DMS114 treated with DMSO at 0.1 percent for 48 hours (cell line): ENCODE results near the gene KLK5.

Experiments used
- DNase-seq: peaks from one replicate; lab custom pipeline; 2025; ENCODE audit not compliant: unreplicated experiment; lab: John Stamatoyannopoulos, UW

Gene KLK5

GRCh38 chr19:50969413-50969760, 16.5 kb upstream of the KLK5 start, which contains the start of gene KLK6:
KLK6 (minus strand) TSS chr19:50969591; CDS start chr19:50968104, 1,487 bp downstream.
- DNase-seq: no peak

DNA sequence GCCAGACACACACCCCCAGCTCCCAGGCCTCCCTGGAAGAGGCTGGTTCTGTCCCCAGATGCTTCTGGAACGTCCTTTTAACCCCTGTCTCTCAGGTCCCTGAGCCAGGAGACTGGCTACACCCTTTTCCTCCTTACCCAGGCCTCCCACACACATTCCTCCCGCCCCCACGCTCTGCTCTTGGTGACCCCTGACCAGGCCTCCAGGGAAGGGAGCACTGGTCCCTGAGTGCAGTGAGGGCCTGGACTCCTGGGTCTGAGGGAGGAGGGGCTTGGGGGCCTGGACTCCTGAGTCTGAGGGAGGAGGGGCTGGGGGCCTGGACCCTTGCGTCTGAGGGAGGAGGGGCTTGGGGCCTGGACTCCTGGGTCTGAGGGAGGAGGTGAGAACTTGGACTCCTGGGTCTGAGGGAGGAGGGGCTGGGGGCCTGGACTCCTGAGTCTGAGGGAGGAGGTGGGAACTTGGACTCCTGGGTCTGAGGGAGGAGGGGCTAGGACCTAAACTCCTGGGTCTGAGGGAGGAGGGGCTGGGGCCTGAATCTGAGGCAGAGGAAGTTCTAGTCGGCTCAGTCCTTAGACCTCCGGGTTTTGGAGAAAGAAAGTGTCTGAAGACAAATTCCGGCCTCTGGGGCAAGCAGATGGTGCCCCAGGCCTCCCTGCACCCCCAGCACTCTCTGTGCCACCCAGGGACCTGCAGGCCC, 16.0 kb upstream of the KLK5 start:
- no peak for DNase-seq

GRCh38 chr19:50967929-50968715, 15.3 kb upstream of the KLK5 start:
- no peak for DNase-seq

- DNase-seq: no peak
Observed at GRCh38 chr19:50964266-50964665, 11.4 kb upstream of the KLK5 start.

DNA sequence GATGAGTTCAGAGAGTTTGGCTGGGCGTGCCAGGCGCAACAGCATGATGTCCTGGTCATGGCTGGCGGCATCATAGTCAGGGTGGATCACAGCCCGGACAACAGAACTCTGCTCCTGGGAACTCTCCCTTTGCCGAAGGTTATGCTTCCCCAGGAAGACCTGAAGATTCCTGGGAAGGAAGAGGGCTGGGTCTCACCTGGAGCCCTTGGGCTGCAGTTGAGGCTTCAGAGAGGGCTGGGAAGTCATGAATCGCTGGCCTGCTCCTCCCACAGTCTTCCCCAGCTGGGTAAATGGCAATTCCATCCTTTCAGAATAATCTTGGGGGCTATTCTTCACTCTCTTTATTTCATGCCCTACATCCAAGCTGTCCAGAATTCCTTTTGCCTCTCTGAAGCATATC, 10.5 kb upstream of the KLK5 start:
- DNase-seq: no peak

DNA sequence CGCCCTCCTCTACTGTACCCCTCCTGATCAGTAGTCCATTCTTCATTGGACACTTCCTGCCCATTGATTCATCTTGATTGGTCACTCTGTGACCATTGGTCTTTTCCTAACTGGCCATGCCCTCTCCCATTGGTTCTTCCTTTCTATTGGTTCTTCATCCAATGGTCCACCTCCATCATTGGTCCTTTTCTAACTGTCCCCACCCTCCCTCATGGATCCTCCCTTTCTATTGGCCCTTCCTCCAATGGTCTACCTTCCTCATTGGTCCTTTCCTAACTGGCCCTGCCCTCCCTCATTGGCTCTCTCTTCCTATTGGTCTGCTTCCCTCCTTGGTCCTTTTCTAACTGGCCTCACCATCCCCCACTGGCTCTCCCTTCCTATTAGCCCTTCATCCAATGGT, 9.4 kb upstream of the KLK5 start:
- DNase-seq: no peak

DNA sequence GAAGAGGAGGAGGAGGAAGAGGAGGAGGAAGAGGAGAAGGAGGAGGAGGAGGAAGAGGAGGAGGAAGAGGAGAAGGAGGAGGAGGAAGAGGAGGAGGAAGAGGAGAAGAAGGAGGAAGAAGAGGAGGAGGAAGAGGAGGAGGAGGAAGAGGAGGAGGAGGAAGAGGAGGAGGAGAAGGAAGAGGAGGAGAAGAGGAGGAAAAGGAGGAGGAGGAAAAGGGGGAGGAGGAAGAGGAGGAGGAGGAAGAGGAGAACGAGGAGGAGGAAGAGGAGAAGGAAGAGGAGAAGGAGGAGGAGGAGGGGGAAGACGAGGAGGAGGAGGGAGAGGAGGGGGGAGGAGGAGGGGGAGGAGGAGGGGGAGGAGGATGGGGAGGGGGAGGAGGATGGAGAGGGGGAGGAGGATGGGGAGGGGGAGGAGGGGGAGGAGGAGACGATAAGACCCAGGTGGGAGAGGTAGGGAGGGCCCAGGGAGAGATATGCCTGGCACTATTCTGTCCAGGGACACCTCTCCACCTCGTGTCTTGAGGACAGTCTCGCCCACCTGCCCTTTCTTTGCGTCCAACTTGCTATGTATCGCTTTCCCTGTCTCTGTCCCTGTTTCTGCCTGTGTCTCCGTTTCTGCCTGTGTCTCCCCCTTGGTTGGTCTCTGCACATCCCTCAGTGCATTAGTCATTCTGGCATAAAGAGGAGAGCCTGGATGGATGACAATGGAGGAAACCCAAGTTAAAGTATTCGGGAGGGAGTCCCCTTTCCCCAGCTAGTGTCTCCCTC, 7.1 kb upstream of the KLK5 start:
- no peak for DNase-seq

GRCh38 chr19:50957587-50957986, 4.7 kb upstream of the KLK5 start:
- DNase-seq: no peak

DNA sequence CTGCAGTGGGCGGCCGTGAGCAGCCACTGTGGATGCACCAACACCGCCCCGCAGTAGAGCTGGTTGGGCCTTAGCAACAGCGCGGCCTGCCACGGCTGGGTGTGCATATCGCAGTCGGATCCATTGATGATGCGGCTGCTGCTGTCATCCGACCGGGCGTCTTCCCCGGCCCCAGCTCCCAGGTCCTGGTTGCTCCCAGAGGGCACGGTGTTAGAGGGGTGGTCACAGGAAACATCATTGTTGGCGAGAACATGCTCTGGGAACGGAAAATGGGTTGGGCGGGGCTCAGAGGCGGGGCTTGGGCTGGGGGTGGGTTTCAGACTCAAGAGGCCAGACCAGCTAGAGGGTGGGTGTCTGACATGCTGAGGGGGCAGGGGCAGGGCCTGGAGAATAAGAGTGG, 3.0 kb downstream of the KLK5 start:
- DNase-seq: no peak

- DNase-seq: no peak
Observed at GRCh38 chr19:50947123-50947522, 5.7 kb downstream of the KLK5 start.

DNA sequence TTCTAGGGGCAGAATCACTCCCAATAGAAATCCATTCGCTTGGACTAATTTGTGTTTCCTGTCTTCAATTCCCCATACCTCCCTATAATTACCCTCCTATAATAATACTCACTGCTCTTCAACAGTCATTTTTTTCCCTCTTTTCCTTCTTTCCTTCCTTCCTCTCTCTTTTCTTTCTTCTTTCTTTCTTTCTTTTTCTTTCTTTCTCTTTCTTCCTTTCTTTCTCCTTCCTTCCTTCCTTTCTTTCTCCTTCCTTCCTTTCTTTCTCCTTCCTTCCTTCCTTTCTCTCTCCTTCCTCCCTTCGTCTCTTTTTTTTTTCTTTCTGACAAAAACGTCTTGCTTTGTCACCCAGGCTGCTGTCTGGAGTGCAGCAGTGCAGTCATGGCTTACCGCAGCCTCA, 8.0 kb downstream of the KLK5 start:
- no peak for DNase-seq

- DNase-seq: no peak
Observed at GRCh38 chr19:50943074-50943828, 9.6 kb downstream of the KLK5 start.

DNA sequence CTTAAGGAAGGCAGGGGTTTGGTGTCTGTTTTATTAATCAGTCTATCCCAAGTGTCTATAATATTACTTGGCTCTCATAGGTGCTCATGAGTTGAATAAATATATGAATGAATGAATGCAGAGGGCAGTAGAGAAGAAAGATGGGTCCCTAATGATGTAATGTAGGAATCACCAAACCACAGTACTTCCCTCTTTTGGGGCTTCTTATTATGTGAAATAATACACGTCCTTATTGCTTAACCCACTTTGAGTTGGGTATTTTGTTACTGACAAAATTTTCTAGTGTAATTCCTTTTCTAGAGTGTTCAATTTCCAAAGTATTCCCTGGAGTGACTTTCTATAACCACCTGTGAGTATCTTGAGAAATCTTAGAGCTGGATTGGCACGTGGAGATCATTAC, 13.2 kb downstream of the KLK5 start:
- DNase-seq: no peak

DNA sequence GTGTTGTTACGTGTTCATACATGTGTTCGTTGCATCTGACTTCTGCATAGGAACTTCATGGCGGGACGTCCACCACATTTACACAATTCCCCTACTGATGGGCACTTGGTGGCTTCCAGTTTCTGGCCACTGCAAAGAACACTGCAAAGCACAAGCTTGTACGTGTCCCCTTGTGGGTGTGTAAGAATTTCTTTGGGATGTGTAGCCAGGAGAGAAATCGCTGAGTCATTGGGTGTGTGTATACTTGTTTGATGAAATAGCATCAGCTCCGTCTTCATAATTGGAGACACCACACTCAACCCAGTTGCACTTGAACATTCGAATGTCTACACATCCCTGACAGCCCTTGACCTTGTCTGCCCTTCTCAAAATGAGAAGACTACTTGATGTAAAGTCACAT, 19.2 kb downstream of the KLK5 start:
- DNase-seq: no peak

GRCh38 chr19:50932690-50933083, 20.2 kb downstream of the KLK5 start:
- no peak for DNase-seq

DNA sequence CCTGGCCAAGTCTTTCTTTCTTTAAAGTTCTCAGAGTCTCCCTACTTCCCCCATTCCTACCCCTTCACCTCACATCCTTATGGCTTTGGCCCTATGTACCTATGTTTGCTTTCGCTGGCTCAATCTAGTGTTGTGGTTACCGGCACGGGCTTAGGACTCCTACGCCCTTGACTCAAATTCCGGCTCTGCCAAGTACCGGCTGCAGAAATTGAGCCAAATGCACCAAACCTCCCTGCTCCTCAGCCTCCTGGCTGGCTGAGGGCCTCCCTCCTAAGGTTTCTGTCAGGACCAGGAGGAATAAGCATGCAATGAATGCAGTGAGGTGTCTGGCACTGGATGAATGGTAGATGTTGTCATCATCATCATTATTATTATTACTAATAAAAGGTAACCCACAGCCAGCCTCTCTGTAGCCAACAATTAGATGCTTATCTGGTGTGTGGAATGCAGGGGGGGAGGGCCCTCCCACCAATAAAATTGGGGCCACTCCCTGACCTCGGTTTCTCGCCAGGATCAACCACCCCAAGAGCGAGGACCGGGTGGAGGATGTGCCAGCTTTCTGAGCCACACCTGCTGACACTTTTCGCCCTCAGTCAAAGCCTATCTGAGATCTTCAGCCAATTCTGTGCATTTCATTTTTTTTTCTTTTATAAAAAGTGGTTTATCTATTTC, 20.7 kb downstream of the KLK5 start:
- no peak for DNase-seq

- no peak for DNase-seq
Observed at GRCh38 chr19:50931023-50931422, 21.8 kb downstream of the KLK5 start.

GRCh38 chr19:50928831-50929230, 24.0 kb downstream of the KLK5 start:
- DNase-seq: no peak

GRCh38 chr19:50926144-50926543, 26.7 kb downstream of the KLK5 start:
- DNase-seq: no peak

DNA sequence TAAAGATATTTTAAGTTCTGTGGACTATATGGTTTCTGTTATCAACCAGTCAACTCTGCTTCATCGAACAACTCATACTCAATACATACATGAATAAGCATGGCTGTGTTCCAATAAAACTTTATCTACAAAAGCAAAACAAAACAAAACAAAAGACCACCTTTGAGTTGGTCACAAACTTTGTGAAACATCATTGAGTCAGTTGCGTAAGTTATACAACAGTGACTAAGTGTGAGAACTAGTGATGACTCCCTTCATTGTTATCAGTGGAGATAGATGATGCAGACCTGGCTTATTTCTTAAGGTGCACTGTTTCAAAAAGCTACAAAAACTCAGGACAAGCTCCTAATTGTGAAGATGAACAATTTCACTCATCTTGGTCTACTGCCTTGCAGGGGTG, 27.1 kb downstream of the KLK5 start:
- DNase-seq: no peak

DNA sequence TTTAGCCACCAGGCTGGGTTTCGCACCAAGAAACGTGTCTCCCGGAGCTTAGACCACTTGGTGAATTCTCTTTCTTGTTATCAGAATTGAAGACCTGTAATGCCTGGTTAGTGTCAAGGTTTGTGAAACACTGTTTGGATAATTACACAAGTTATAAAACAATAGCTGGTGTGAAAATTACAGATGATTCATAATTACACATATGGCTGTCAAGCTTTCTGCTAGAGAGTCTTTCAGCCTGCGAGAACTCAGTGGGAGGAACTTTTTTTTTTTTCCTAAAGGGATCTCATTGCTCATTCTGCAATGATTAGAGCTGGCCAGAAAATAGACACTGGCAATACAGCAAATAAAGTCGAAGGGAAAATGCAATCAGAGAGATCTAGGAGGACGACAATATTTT, 28.3 kb downstream of the KLK5 start:
- DNase-seq: no peak
